Activated T-cell treated with anti-CD3 and anti-CD28 coated beads for 24 hours (primary cell): Measurements from ENCODE around the gene FBXL17.

Source experiments
- DNase-seq: peaks from one replicate; pipeline ENCODE4 v3.0.0-alpha.2; 2020; ENCODE audit warnings: low read depth

FBXL17 gene

GRCh38 chr5:108373426-108373825 lies 8.5 kb downstream of the FBXL17 start:
- DNase-seq, result no peak

- no peak for DNase-seq
These were observed 9.5 kb downstream of the FBXL17 start for GRCh38 chr5:108372369-108372768.

GRCh38 chr5:108371263-108371662 lies 10.6 kb downstream of the FBXL17 start:
- DNase-seq, result no peak

GRCh38 chr5:108369167-108369566 lies 12.7 kb downstream of the FBXL17 start:
- DNase-seq, result no peak

GRCh38 chr5:108367679-108368334 lies 14.1 kb downstream of the FBXL17 start:
- DNase-seq, result no peak

GRCh38 chr5:108366500-108366899 lies 15.4 kb downstream of the FBXL17 start:
- no peak for DNase-seq

GRCh38 chr5:108361771-108362170 lies 20.1 kb downstream of the FBXL17 start:
- no peak for DNase-seq

GRCh38 chr5:108361239-108361638 lies 20.7 kb downstream of the FBXL17 start:
- DNase-seq, result no peak

- DNase-seq, result no peak
These were observed 21.6 kb downstream of the FBXL17 start for GRCh38 chr5:108360280-108360679.

GRCh38 chr5:108356286-108356685 lies 25.6 kb downstream of the FBXL17 start:
- no peak for DNase-seq

GRCh38 chr5:108353087-108353486 lies 28.8 kb downstream of the FBXL17 start:
- DNase-seq, result no peak

- no peak for DNase-seq
These were observed 36.2 kb downstream of the FBXL17 start for GRCh38 chr5:108345541-108346171.

GRCh38 chr5:108344103-108344822 lies 37.6 kb downstream of the FBXL17 start:
- DNase-seq, result no peak

GRCh38 chr5:108341866-108342265 lies 40.0 kb downstream of the FBXL17 start:
- DNase-seq, result no peak

GRCh38 chr5:108340131-108340530 lies 41.8 kb downstream of the FBXL17 start:
- DNase-seq, result no peak

- no peak for DNase-seq
These were observed 42.7 kb downstream of the FBXL17 start for GRCh38 chr5:108339220-108339619.

- DNase-seq, result no peak
These were observed 47.7 kb downstream of the FBXL17 start for GRCh38 chr5:108334225-108334624.

- no peak for DNase-seq
These were observed 54.9 kb downstream of the FBXL17 start for GRCh38 chr5:108326982-108327381.

GRCh38 chr5:108324886-108325285 lies 57.0 kb downstream of the FBXL17 start:
- DNase-seq, result no peak

GRCh38 chr5:108321341-108321740 lies 60.6 kb downstream of the FBXL17 start:
- DNase-seq, result no peak

GRCh38 chr5:108320231-108320630 lies 61.7 kb downstream of the FBXL17 start:
- no peak for DNase-seq

- no peak for DNase-seq
These were observed 66.1 kb downstream of the FBXL17 start for GRCh38 chr5:108315829-108316228.

GRCh38 chr5:108312258-108312657 lies 69.6 kb downstream of the FBXL17 start:
- DNase-seq, result no peak
